Astrocyte (in vitro differentiated cells and primary cell): ENCODE results near the gene DNAH3.

ENCODE experiments used
- CTCF ChIP-seq: IDR thresholded peaks from 2 replicates; pipeline ENCODE4 v1.5.1; 2011; ENCODE audit warnings: low read depth, mild to moderate bottlenecking, inconsistent platforms, low read length, moderate library complexity; ENCODE audit not compliant: insufficient read depth
- EZH2 ChIP-seq: IDR thresholded peaks from 2 replicates; pipeline ENCODE4 v1.6.1; 2012; ENCODE audit warnings: mild to moderate bottlenecking, low read length, inconsistent platforms; ENCODE audit not compliant: insufficient read depth

DNA sequence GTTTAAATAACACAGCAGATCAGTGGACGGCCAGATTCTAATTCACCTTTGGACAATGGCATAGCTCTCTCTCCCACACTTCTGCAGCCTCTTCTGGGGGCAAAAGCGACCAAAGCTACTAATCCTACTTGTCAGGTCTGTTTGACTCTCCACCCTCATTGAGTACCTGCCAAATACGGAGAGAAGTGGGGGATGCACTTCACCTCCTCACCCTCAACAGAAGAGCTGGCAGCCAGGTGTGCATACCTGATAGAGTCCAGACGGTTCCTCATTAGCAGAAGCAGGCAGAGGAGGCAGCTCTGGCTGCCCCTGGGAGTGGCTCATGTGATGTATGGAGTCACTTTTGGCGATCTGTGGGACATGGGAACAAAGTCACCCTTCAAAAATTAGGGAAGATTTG is 4.9 kb downstream of the DNAH3 start:
- TF ChIP-seq CTCF (no peak), EZH2 (no peak)
